IMR-90 (cell line): ENCODE measurements around the gene ITGA2.

ENCODE experiments used
- CHD1 ChIP-seq: IDR thresholded peaks from 2 replicates; pipeline ENCODE4 v1.6.1; 2012; ENCODE audit warnings: low read depth, low read length, improper control_type of control experiment
- MXI1 ChIP-seq: IDR thresholded peaks from 2 replicates; pipeline ENCODE4 v1.6.1; 2012; ENCODE audit warnings: low read depth, mild to moderate bottlenecking, low read length, moderate library complexity, borderline replicate concordance
- RAD21 ChIP-seq: IDR thresholded peaks from 2 replicates; pipeline ENCODE4 v1.6.1; 2012; ENCODE audit warnings: low read length, improper control_type of control experiment
- TF ChIP-seq, protein P1 (sequence below): conservative IDR thresholded peaks from 2 replicates; pipeline ENCODE4 v1.5.1; 2012; ENCODE audit warnings: mild to moderate bottlenecking, low read depth, low read length, improper control_type of control experiment
- TF ChIP-seq, protein P2 (sequence below): fragments of 150-350 bp; IDR thresholded peaks from 2 replicates; pipeline ENCODE4 v1.6.1; 2017; ENCODE audit warnings: mild to moderate bottlenecking, antibody characterized with exemption, low read length, low read depth

DNA sequence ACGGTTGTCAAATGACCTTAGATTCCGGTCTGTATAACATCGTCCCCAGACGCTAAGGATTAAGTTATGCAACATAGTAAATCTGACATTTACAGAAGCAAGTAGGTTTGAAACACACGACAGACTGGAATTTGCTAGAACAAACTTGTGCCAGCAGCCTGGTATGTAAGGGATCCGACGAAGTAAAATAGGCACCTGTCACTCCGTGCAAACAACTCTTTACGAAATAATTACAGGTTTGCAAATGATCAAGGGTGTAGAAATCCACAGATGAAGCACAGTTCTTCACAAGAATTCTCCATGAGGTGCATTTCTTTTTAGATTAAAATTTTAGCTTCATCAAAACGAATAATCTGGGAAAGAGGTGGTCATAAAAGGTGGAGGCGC is 119.9 kb downstream of the ITGA2 start:
- TF ChIP-seq, protein P1, sequence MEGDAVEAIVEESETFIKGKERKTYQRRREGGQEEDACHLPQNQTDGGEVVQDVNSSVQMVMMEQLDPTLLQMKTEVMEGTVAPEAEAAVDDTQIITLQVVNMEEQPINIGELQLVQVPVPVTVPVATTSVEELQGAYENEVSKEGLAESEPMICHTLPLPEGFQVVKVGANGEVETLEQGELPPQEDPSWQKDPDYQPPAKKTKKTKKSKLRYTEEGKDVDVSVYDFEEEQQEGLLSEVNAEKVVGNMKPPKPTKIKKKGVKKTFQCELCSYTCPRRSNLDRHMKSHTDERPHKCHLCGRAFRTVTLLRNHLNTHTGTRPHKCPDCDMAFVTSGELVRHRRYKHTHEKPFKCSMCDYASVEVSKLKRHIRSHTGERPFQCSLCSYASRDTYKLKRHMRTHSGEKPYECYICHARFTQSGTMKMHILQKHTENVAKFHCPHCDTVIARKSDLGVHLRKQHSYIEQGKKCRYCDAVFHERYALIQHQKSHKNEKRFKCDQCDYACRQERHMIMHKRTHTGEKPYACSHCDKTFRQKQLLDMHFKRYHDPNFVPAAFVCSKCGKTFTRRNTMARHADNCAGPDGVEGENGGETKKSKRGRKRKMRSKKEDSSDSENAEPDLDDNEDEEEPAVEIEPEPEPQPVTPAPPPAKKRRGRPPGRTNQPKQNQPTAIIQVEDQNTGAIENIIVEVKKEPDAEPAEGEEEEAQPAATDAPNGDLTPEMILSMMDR = no peak
- TF ChIP-seq, protein P2, sequence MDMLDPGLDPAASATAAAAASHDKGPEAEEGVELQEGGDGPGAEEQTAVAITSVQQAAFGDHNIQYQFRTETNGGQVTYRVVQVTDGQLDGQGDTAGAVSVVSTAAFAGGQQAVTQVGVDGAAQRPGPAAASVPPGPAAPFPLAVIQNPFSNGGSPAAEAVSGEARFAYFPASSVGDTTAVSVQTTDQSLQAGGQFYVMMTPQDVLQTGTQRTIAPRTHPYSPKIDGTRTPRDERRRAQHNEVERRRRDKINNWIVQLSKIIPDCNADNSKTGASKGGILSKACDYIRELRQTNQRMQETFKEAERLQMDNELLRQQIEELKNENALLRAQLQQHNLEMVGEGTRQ = no peak
- TF ChIP-seq MXI1 = no peak
- TF ChIP-seq RAD21 = no peak
- no peak for TF ChIP-seq CHD1
